HEK293 (cell line): ENCODE measurements around the gene TALDO1.

Experiments
- ATF2 ChIP-seq: fragments of 450-650 bp; formaldehyde crosslinking; IDR thresholded peaks from 2 replicates; pipeline ENCODE4 v1.5.1; 2016; ENCODE audit warnings: missing biosample characterization, missing genetic modification characterization, low read depth
- CTCF ChIP-seq: fragments of 450-650 bp; formaldehyde crosslinking; IDR thresholded peaks from 2 replicates; pipeline ENCODE4 v1.5.1; 2016; ENCODE audit warnings: missing biosample characterization, missing genetic modification characterization
- ZBTB1 ChIP-seq: fragments of 450-650 bp; formaldehyde crosslinking; IDR thresholded peaks from 2 replicates; pipeline ENCODE4 v1.5.1; 2016; ENCODE audit warnings: missing biosample characterization, missing genetic modification characterization

GRCh38 chr11:742156-742546 lies 5.1 kb upstream of the TALDO1 start:
- no peak for TF ChIP-seq ZBTB1 (tag by site-specific recombination)
- no peak for TF ChIP-seq CTCF (tag by site-specific recombination)
- no peak for TF ChIP-seq ATF2 (tag by site-specific recombination)
